Adrenal gland (tissue), 12 donors: ENCODE measurements around the gene NXN. TPM values are rescaled to one million over a fixed set of nuclear protein-coding genes. Genes with fewer than 3 reads are reported as not detected.
"Not testable (repeated sequence)": the region's sequence is repeated elsewhere in the genome, so short reads cannot be mapped to it uniquely, and the experiment has no call there.

Source experiments
- DNase-seq, 7 donors: peaks; one replicate each; pipeline ENCODE4 v3.0.0-alpha.2; 2019 to 2020
- H3K27ac ChIP-seq, 5 donors: fragments of 200-600 bp; sonication (generic) in 4 of 5; 1 replicate in 3 of 5; 2 replicates in 2 of 5; pipeline versions ENCODE4 v1.5.1 to v1.8.0; 2016 to 2020; ENCODE audit warnings: mild to moderate bottlenecking in 1 of 5
- H3K27me3 ChIP-seq: fragments of 200-600 bp; 2 replicates; pipeline ENCODE4 v1.8.0; 2021
- H3K36me3 ChIP-seq, 2 donors: fragments of 200-600 bp; replicated peaks in 1 of 2; 1 replicate in 1 of 2; 2 replicates in 1 of 2; pipeline versions ENCODE4 v1.5.1 to v1.8.0; 2018 to 2022
- H3K4me1 ChIP-seq, 2 donors: fragments of 200-600 bp; replicated peaks in 1 of 2; 1 replicate in 1 of 2; 2 replicates in 1 of 2; pipeline versions ENCODE4 v1.5.1 to v1.8.0; 2018 to 2021
- H3K4me3 ChIP-seq, 4 donors: fragments of 200-600 bp; sonication (generic) in 3 of 4; one replicate each; pipeline ENCODE4 v1.5.1; 2016 to 2018
- H3K9me3 ChIP-seq, 3 donors: fragments of 200-600 bp; sonication (generic) in 1 of 3; replicated peaks in 1 of 3; 1 replicate in 2 of 3; 2 replicates in 1 of 3; pipeline versions ENCODE4 v1.5.1 to v1.8.0; 2016 to 2021
- CTCF ChIP-seq, 6 experiments: fragments of 450-650 bp in 4 of 6; fragments of 200-600 bp in 2 of 6; sonication (generic) in 1 of 6; IDR thresholded peaks; 1 replicate in 5 of 6; 2 replicates in 1 of 6; pipeline versions ENCODE4 v1.5.1 to v1.8.0; 2016 to 2021; ENCODE audit warnings: antibody characterized with exemption in 6 of 6, mild to moderate bottlenecking in 2 of 6, moderate library complexity in 1 of 6
- POLR2A ChIP-seq, 2 donors: fragments of 450-650 bp; IDR thresholded peaks; one replicate each; pipeline ENCODE4 v1.6.1; 2017; ENCODE audit warnings: antibody characterized with exemption in 2 of 2, mild to moderate bottlenecking in 2 of 2, moderate library complexity in 1 of 2
- WGBS, 4 donors: extraction: QIAGEN DNeasy Blood & Tissue Kit in 2 of 4; methylation state at CpG; one replicate each; pipeline versions ENCODE4 v1.1.5 to v1.1.7; 2013 to 2017; 5-methylcytosine and 5-hydroxymethylcytosine counted together
- intact Hi-C, 2 donors: fragments of 100-400 bp; cut with DNase I; formaldehyde crosslinking; loops; one replicate each; pipeline versions ENCODE4 v1.14.1 to v1.15.0; 2022 to 2023
- polyA plus RNA-seq, 3 donors: library from polyadenylated mRNA; stranded (reverse); fragments of 200-250 nt in 2 of 3; fragments of 350-450 nt in 1 of 3; fragmentation: Illumina TruSeq in 1 of 3; extraction: RNeasy Lipid Tissue Mini Kit (QIAGEN cat#74804) in 1 of 3; gene quantifications; one replicate each; pipeline ENCODE4 v1.2.3, GENCODE V29; 2013 to 2014
- total RNA-seq, 9 donors: library from RNA; depleted of rRNA in 4 of 9; stranded (reverse); fragments of >200 nt in 4 of 9; fragments of 120-200 nt in 1 of 9; fragmentation: NEBNext Ultra II Directional in 1 of 9; extraction: Animal tissue kit (Norgen Biotek cat#: 25700) in 1 of 9; gene quantifications; one replicate each; pipeline versions ENCODE4 v1.1.0 to v1.2.4, GENCODE V29; 2013 to 2023
- donor health status: healthy with polysubstance abuse.
- donor health status: Bipolar disorder and iron deficiency.
- donor health status: DM: yes; HTN: yes; CAD: no.
- donor health status: DM: no; HTN: no; CAD: no.
- donor health status: DM: no; HTN: no; CAD: no.
- donor health status: DM: yes; HTN: yes; CAD: no.

NXN gene
- total and polyA plus RNA-seq, 12 donors = 3.6 to 24.7 (median 10.9) TPM

- DNase-seq = no peak
- no peaks in the 10 kb centered on the region for H3K36me3 ChIP-seq
- no peaks in the 10 kb centered on the region for H3K27me3 ChIP-seq
- H3K4me3 ChIP-seq = no peak overlapping the region
- TF ChIP-seq CTCF (IDR thresholded peaks at IDR 0.05) (no peak), POLR2A (IDR thresholded peaks at IDR 0.05) (no peak)
- H3K27ac ChIP-seq = no peak overlapping the region
- no peaks in the 10 kb centered on the region for H3K9me3 ChIP-seq
- intact Hi-C loops = no loop called here
- peaks cover 0 to 1% of the 10 kb centered on the region in 2 donors for H3K4me1 ChIP-seq
- WGBS, 4 donors = 68 to 82% (median 70%) methylated on average over 5 to 8 of the region's 8 CpGs
Measured at GRCh38 chr17:956905-957304, 22.7 kb downstream of the NXN start.

- DNase-seq = no peak
- TF ChIP-seq POLR2A (IDR thresholded peaks at IDR 0.05) (no peak), CTCF (IDR thresholded peaks at IDR 0.05) (no peak)
- intact Hi-C loops = no loop called here
- Histone ChIP-seq H3K27me3 (no peaks in the 10 kb centered on the region), H3K27ac (no peak overlapping the region), H3K36me3 (no peaks in the 10 kb centered on the region), H3K4me3 (no peak overlapping the region), H3K9me3 (no peaks in the 10 kb centered on the region), H3K4me1 (peaks cover 0 to 6% of the 10 kb centered on the region in 2 donors)
- WGBS, 4 donors = 53 to 70% (median 66%) methylated on average over 18 to 23 of the region's 23 CpGs
Measured at GRCh38 chr17:954431-955164, 25.0 kb downstream of the NXN start.

- no peak overlapping the region for H3K4me3 ChIP-seq
- WGBS, 4 donors = 93 to 100% (median 96%) methylated on average over 6 to 16 of the region's 16 CpGs
- H3K4me1 ChIP-seq = peaks cover 0 to 6% of the 10 kb centered on the region in 2 donors
- H3K36me3 ChIP-seq = no peaks in the 10 kb centered on the region
- intact Hi-C loops = no loop called here
- no peak for DNase-seq
- H3K27ac ChIP-seq = no peak overlapping the region
- TF ChIP-seq CTCF (IDR thresholded peaks at IDR 0.05) = no peak
- TF ChIP-seq POLR2A (IDR thresholded peaks at IDR 0.05) = no peak
- no peaks in the 10 kb centered on the region for H3K27me3 ChIP-seq
- no peaks in the 10 kb centered on the region for H3K9me3 ChIP-seq
Measured at GRCh38 chr17:953767-954166, 25.8 kb downstream of the NXN start.

- H3K4me1 ChIP-seq, intact Hi-C loops: not testable (repeated sequence)
Measured at GRCh38 chr17:952592-952991, 27.0 kb downstream of the NXN start.

More at GRCh38 chr17:952592-952991, 27.0 kb downstream of the NXN start:
- not testable (repeated sequence) for H3K27me3 ChIP-seq, DNase-seq, H3K36me3 ChIP-seq, H3K4me3 ChIP-seq, H3K27ac ChIP-seq, H3K9me3 ChIP-seq
- WGBS, 4 donors = 84 to 100% (median 97%) methylated on average over 5 to 18 of the region's 18 CpGs
